Mononuclear cell (primary cell): Measurements from ENCODE around the gene SH3TC2. TPM values are rescaled to one million over a fixed set of nuclear protein-coding genes. Genes with fewer than 3 reads are reported as not detected.

Source experiments
- total RNA-seq: library from RNA; depleted of rRNA; stranded (reverse); fragments of >200 nt; gene quantifications from one replicate; pipeline ENCODE4 v1.2.3, GENCODE V29; 2012

SH3TC2 gene
- total RNA-seq, 1 donor: 3.7 TPM

Other genes with a start within 250 kb of the SH3TC2 start
- 27.5 TPM for gene ADRB2, start 236.5 kb downstream of the SH3TC2 start, total RNA-seq
- 4.4 TPM for gene ABLIM3, start 78.4 kb upstream of the SH3TC2 start, total RNA-seq
- gene AFAP1L1, start 208.8 kb upstream of the SH3TC2 start, total RNA-seq: under 0.01 TPM